GM12878 (cell line): ENCODE measurements around the gene EHF. TPM values are rescaled to one million over a fixed set of nuclear protein-coding genes. Genes with fewer than 3 reads are reported as not detected.

Experiments used
- ATAC-seq: fragments of 200-7000 bp; cut with Tn5 transposase; 3 replicates; pipeline ENCODE4 v1.9.1; 2020; ENCODE audit warnings: mild to moderate bottlenecking, moderate library complexity
- BruUV-seq: library from RNA; stranded (reverse); fragments of 400-500 nt; replicated peaks from 2 replicates; lab custom pipeline; 2021; lab: Mats Ljungman, UMichigan
- CTCF ChIA-PET: fragments of 300-600 bp; sonication (Branson Sonifier 250); formaldehyde crosslinking; extraction: SDS; loops from one replicate; lab custom pipeline; 2021; ENCODE audit warnings: inconsistent platforms; lab: Yijun Ruan, JAX
- POLR2A ChIA-PET: fragments of 350-600 bp; formaldehyde crosslinking; extraction: SDS; loops from one replicate; lab custom pipeline; 2021; ENCODE audit warnings: inconsistent platforms; lab: Charles Lee
- RAD21 ChIA-PET: fragments of 300-600 bp; sonication (Branson Sonifier 250); formaldehyde crosslinking; loops from one replicate; lab custom pipeline; 2023; ENCODE audit warnings: antibody characterized with exemption; ENCODE audit not compliant: unreplicated experiment; lab: Charles Lee
- SMC1A ChIA-PET: fragments of 300-600 bp; sonication (Branson Sonifier 250); formaldehyde crosslinking; loops from one replicate; lab custom pipeline; 2023; ENCODE audit not compliant: unreplicated experiment, uncharacterized antibody; lab: Charles Lee
- DNase-seq: peaks from one replicate; pipeline ENCODE4 v3.0.0-alpha.2; 2011; ENCODE audit warnings: low read depth, low spot score
- FAIRE-seq: peaks from 3 replicates; lab custom pipeline; 2011; peaks lifted over from hg19 to GRCh38; lab: Jason Lieb, UNC
- H2AFZ ChIP-seq: 2 replicates; pipeline ENCODE4 v1.6.0; 2011; ENCODE audit warnings: low read depth, low read length, control low read depth; ENCODE audit not compliant: control insufficient read depth
- H3K27ac ChIP-seq: 2 replicates; pipeline ENCODE4 v1.5.1; 2011; ENCODE audit warnings: control low read depth; ENCODE audit not compliant: control insufficient read depth, insufficient read depth
- H3K27me3 ChIP-seq, 2 experiments: replicated peaks in 1 of 2; 2 replicates each; pipeline versions ENCODE4 v1.6.0 to v1.6.1; 2011; ENCODE audit warnings: low read length in 1 of 2; ENCODE audit not compliant: control insufficient read depth in 2 of 2, insufficient read depth in 2 of 2
- H3K36me3 ChIP-seq, 2 experiments: 2 replicates each; pipeline ENCODE4 v1.5.1; 2011; ENCODE audit warnings: low read length in 1 of 2; ENCODE audit not compliant: control insufficient read depth in 2 of 2, insufficient read depth in 2 of 2
- H3K4me1 ChIP-seq: 2 replicates; pipeline ENCODE4 v1.6.1; 2011; ENCODE audit warnings: mild to moderate bottlenecking, low read length, moderate library complexity, mixed read lengths; ENCODE audit not compliant: control insufficient read depth, insufficient read depth
- H3K4me2 ChIP-seq: 2 replicates; pipeline ENCODE4 v1.6.0; 2011; ENCODE audit warnings: control low read depth; ENCODE audit not compliant: control insufficient read depth, insufficient read depth
- H3K4me3 ChIP-seq: fragments of 200-600 bp; sonication (generic); 2 replicates; pipeline ENCODE4 v1.5.1; 2016
- H3K79me2 ChIP-seq: 2 replicates; pipeline ENCODE4 v1.6.0; 2011; ENCODE audit warnings: low read length; ENCODE audit not compliant: control insufficient read depth, insufficient read depth
- H3K9ac ChIP-seq: 2 replicates; pipeline ENCODE4 v1.8.0; 2011; ENCODE audit warnings: low read length, control low read depth, mixed read lengths; ENCODE audit not compliant: control insufficient read depth, insufficient read depth
- H3K9me3 ChIP-seq: replicated peaks from 3 replicates; pipeline ENCODE4 v1.5.1; 2011; ENCODE audit warnings: mild to moderate bottlenecking, low read length; ENCODE audit not compliant: control insufficient read depth, insufficient read depth
- H4K20me1 ChIP-seq: 2 replicates; pipeline ENCODE4 v1.6.0; 2011; ENCODE audit not compliant: control insufficient read depth, insufficient read depth
- BACH1 ChIP-seq: fragments of 450-650 bp; IDR thresholded peaks from 2 replicates; pipeline ENCODE4 v1.6.1; 2017; ENCODE audit warnings: mild to moderate bottlenecking, borderline replicate concordance
- IRF4 ChIP-seq: IDR thresholded peaks from 2 replicates; pipeline ENCODE4 v1.6.1; 2011; ENCODE audit warnings: low read depth, low read length
- JUND ChIP-seq: IDR thresholded peaks from 2 replicates; pipeline ENCODE4 v1.6.1; 2012; ENCODE audit warnings: low read depth, mild to moderate bottlenecking, low read length, improper control_type of control experiment, moderate library complexity
- MYC ChIP-seq: IDR thresholded peaks from 2 replicates; pipeline ENCODE4 v1.6.1; 2011; ENCODE audit warnings: mild to moderate bottlenecking, low read length, moderate library complexity, inconsistent platforms; ENCODE audit not compliant: insufficient read depth, insufficient replicate concordance, insufficient read length, severe bottlenecking
- NFYA ChIP-seq: IDR thresholded peaks from 2 replicates; pipeline ENCODE4 v1.6.1; 2011; ENCODE audit warnings: low read depth, mild to moderate bottlenecking, low read length, improper control_type of control experiment, borderline replicate concordance
- PAX5 ChIP-seq: IDR thresholded peaks from 2 replicates; pipeline ENCODE4 v1.6.1; 2011; ENCODE audit warnings: low read depth, low read length, borderline replicate concordance
- POLR2AphosphoS5 ChIP-seq: IDR thresholded peaks from 2 replicates; pipeline ENCODE4 v1.6.1; 2011; ENCODE audit warnings: mild to moderate bottlenecking, low read length, inconsistent platforms
- RAD21 ChIP-seq: IDR thresholded peaks from 2 replicates; pipeline ENCODE4 v1.6.1; 2011; ENCODE audit warnings: mild to moderate bottlenecking, low read depth, low read length, moderate library complexity; ENCODE audit not compliant: insufficient read depth
- SUZ12 ChIP-seq: fragments of 200-600 bp; sonication (generic); IDR thresholded peaks from one replicate; pipeline ENCODE4 v1.6.1; 2018; ENCODE audit warnings: antibody characterized with exemption, mild to moderate bottlenecking; ENCODE audit not compliant: unreplicated experiment
- ZBED1 ChIP-seq: IDR thresholded peaks from 2 replicates; pipeline ENCODE4 v1.6.1; 2016; ENCODE audit warnings: borderline replicate concordance
- ZSCAN29 ChIP-seq: fragments of 450-650 bp; IDR thresholded peaks from 2 replicates; pipeline ENCODE4 v1.6.1; 2017; ENCODE audit warnings: mild to moderate bottlenecking, moderate library complexity
- WGBS: methylation state at CpG from one replicate; pipeline ENCODE4 v1.1.6; 2016; ENCODE audit warnings: low lambda C conversion rate; ENCODE audit not compliant: insufficient replicate concordance, insufficient coverage; ENCODE audit errors: missing lambda C conversion rate; 5-methylcytosine and 5-hydroxymethylcytosine counted together
- in situ Hi-C: fragments of 300-500 bp; cut with MboI; formaldehyde crosslinking; loops from 9 replicates; pipeline ENCODE4 v1.14.3; 2018; ENCODE audit warnings: mixed read lengths
- intact Hi-C: fragments of 100-400 bp; cut with micrococcal nuclease; formaldehyde crosslinking; loops from one replicate; pipeline ENCODE4 v1.14.2; 2022; ENCODE audit not compliant: unreplicated experiment
- polyA plus RNA-seq, 11 experiments: library from polyadenylated mRNA; depleted of rRNA in 4 of 11; unstranded in 6 of 11; stranded (reverse) in 5 of 11; fragments of >200 nt; fragmentation: Nextera tagmentation in 4 of 11; fragmentation: Illumina TruSeq in 1 of 11; extraction: Ambion mirVana in 4 of 11; extraction: Trizol in 1 of 11; gene quantifications; 1 replicate in 1 of 11; 2 replicates in 10 of 11; pipeline versions ENCODE4 v1.2.1 to v1.2.3, GENCODE V29; 2011 to 2016; ENCODE audit warnings: inconsistent platforms in 2 of 11, missing spikeins in 2 of 11, low read depth in 1 of 11
- total RNA-seq, 4 experiments: library from RNA; depleted of rRNA in 3 of 4; stranded (reverse); fragments of >200 nt in 3 of 4; fragmentation: Illumina TruSeq in 1 of 4; extraction: Trizol in 1 of 4; gene quantifications; 2 replicates each; pipeline versions ENCODE4 v1.2.1 to v1.2.3, GENCODE V29; 2013 to 2021
- TF ChIP-seq, protein P1 (sequence below): fragments of 450-650 bp; formaldehyde crosslinking; IDR thresholded peaks from 2 replicates; pipeline ENCODE4 v1.5.0; 2022; ENCODE audit warnings: mild to moderate bottlenecking, missing genetic modification characterization
- TF ChIP-seq, protein P2 (sequence below): fragments of 450-650 bp; IDR thresholded peaks from 2 replicates; pipeline ENCODE4 v1.6.1; 2016; ENCODE audit warnings: mild to moderate bottlenecking, moderate library complexity, borderline replicate concordance

Gene EHF
- total and polyA plus RNA-seq, 10 of the 15 experiments (the other 5 are each of a cell fraction or from before 2014, with no cell fraction given) = 0.04 to 0.33 (median 0.06) TPM; not detected in 6

GRCh38 chr11:34620202-34620601, 691 bp upstream of the EHF start (continued):
- TF ChIP-seq, protein P1, sequence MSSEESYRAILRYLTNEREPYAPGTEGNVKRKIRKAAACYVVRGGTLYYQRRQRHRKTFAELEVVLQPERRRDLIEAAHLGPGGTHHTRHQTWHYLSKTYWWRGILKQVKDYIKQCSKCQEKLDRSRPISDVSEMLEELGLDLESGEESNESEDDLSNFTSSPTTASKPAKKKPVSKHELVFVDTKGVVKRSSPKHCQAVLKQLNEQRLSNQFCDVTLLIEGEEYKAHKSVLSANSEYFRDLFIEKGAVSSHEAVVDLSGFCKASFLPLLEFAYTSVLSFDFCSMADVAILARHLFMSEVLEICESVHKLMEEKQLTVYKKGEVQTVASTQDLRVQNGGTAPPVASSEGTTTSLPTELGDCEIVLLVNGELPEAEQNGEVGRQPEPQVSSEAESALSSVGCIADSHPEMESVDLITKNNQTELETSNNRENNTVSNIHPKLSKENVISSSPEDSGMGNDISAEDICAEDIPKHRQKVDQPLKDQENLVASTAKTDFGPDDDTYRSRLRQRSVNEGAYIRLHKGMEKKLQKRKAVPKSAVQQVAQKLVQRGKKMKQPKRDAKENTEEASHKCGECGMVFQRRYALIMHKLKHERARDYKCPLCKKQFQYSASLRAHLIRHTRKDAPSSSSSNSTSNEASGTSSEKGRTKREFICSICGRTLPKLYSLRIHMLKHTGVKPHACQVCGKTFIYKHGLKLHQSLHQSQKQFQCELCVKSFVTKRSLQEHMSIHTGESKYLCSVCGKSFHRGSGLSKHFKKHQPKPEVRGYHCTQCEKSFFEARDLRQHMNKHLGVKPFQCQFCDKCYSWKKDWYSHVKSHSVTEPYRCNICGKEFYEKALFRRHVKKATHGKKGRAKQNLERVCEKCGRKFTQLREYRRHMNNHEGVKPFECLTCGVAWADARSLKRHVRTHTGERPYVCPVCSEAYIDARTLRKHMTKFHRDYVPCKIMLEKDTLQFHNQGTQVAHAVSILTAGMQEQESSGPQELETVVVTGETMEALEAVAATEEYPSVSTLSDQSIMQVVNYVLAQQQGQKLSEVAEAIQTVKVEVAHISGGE (CRISPR knock-in tag) = no peak
- TF ChIP-seq BACH1 = no peak

DNA sequence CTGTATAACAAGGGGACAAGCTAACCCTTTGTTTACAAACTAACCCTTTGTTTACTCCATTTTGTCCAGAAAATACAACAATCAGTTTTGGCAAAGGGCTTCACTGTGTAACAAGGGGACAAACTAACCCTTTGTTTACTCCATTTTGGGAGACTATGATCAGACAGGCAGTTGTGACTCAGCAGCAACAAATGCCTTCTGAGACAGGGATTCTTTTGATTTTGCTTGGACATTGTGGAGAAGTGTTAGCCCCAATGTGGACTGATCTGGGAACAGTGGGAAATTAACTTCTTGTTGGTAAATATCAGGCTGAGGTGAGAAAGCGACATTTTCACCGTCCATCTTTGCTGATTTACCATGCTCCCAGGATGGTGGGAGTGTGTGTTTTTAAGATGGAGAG, 983 bp downstream of the EHF start:
- no peak for FAIRE-seq
- SMC1A ChIA-PET = no interaction called here
- Histone ChIP-seq H3K4me3 (no peak overlapping the region), H3K79me2 (no peaks in the 10 kb centered on the region), H4K20me1 (no peaks in the 10 kb centered on the region)
- no peak for TF ChIP-seq IRF4
- TF ChIP-seq RAD21 = no peak
- no peak for TF ChIP-seq NFYA
- no peak for TF ChIP-seq PAX5
- no peak for TF ChIP-seq SUZ12
- no peak for TF ChIP-seq ZBED1
- TF ChIP-seq ZSCAN29 = no peak
- TF ChIP-seq MYC = no peak
- no peak for TF ChIP-seq POLR2AphosphoS5
- TF ChIP-seq JUND = no peak
- TF ChIP-seq, protein P2, sequence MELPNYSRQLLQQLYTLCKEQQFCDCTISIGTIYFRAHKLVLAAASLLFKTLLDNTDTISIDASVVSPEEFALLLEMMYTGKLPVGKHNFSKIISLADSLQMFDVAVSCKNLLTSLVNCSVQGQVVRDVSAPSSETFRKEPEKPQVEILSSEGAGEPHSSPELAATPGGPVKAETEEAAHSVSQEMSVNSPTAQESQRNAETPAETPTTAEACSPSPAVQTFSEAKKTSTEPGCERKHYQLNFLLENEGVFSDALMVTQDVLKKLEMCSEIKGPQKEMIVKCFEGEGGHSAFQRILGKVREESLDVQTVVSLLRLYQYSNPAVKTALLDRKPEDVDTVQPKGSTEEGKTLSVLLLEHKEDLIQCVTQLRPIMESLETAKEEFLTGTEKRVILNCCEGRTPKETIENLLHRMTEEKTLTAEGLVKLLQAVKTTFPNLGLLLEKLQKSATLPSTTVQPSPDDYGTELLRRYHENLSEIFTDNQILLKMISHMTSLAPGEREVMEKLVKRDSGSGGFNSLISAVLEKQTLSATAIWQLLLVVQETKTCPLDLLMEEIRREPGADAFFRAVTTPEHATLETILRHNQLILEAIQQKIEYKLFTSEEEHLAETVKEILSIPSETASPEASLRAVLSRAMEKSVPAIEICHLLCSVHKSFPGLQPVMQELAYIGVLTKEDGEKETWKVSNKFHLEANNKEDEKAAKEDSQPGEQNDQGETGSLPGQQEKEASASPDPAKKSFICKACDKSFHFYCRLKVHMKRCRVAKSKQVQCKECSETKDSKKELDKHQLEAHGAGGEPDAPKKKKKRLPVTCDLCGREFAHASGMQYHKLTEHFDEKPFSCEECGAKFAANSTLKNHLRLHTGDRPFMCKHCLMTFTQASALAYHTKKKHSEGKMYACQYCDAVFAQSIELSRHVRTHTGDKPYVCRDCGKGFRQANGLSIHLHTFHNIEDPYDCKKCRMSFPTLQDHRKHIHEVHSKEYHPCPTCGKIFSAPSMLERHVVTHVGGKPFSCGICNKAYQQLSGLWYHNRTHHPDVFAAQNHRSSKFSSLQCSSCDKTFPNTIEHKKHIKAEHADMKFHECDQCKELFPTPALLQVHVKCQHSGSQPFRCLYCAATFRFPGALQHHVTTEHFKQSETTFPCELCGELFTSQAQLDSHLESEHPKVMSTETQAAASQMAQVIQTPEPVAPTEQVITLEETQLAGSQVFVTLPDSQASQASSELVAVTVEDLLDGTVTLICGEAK = no peak
- TF ChIP-seq, all 136 proteins: peak for 0
- ChIA-PET RAD21 (no interaction called here), POLR2A (no interaction called here), CTCF (interaction anchor here (0.5 kb wide), 1 partner anchor 277 kb away, joined by 3 read pairs; no protein-coding TSS in a partner anchor)
- ATAC-seq (no peak), DNase-seq (no peak)
- Histone ChIP-seq H3K27me3 (peaks cover 0 to 3% of the 10 kb centered on the region in 2 experiments), H3K9ac (no peak overlapping the region), H3K4me1 (peaks cover 13% of the 10 kb centered on the region), H3K9me3 (no peaks in the 10 kb centered on the region; the same call in 1 of the 3 replicates), H3K27ac (no peak overlapping the region), H3K36me3 (no peaks in the 10 kb centered on the region), H2AFZ (no peak overlapping the region), H3K4me2 (no peak overlapping the region)
- no TSS peak for BruUV-seq
- intact Hi-C loops (no loop called here), in situ Hi-C loops (no loop called here)
- 97% methylated on average over 2 of the region's 2 CpGs for WGBS
